ENCODE data around the gene CGB7.
"Not testable (repeated sequence)": the region's sequence is repeated elsewhere in the genome, so short reads cannot be mapped to it uniquely, and the experiment has no call there.

CGB7 gene

GRCh38 chr19:49057636-49058234 lies at the start of gene CGB7:
TSS of gene CGB7 (minus strand) at chr19:49057749. CDS start at chr19:49055375, 2,374 bp downstream.
- DNase-seq (ENCODE audit: low read depth in 3 of 3) = peak in 1 of 3 experiments; percentile 22

- peak; percentile 34 to 49 (median 44) for DNase-seq (ENCODE audit: low read depth in 3 of 3)
Measured at GRCh38 chr19:49106648-49107135, 49.1 kb upstream of the CGB7 start.

- DNase-seq (ENCODE audit: low read depth in 3 of 3) = no peak
Measured at GRCh38 chr19:49104229-49104864, 46.8 kb upstream of the CGB7 start.

- no peak for DNase-seq (ENCODE audit: low read depth in 3 of 3)
Measured at GRCh38 chr19:49103331-49104085, 46.0 kb upstream of the CGB7 start.

GRCh38 chr19:49102303-49102702 lies 44.8 kb upstream of the CGB7 start:
- DNase-seq (ENCODE audit: low read depth in 3 of 3) = no peak

GRCh38 chr19:49101160-49101559 lies 43.6 kb upstream of the CGB7 start:
- DNase-seq (ENCODE audit: low read depth in 3 of 3) = no peak

- no peak for DNase-seq (ENCODE audit: low read depth in 3 of 3)
Measured at GRCh38 chr19:49098795-49099194, 41.2 kb upstream of the CGB7 start.

GRCh38 chr19:49097453-49098288 lies 40.1 kb upstream of the CGB7 start:
- peak; percentile 46 to 56 (median 52) for DNase-seq (ENCODE audit: low read depth in 3 of 3)

GRCh38 chr19:49094505-49095482 lies 37.2 kb upstream of the CGB7 start:
- no peak for DNase-seq (ENCODE audit: low read depth in 3 of 3)

- no peak for DNase-seq (ENCODE audit: low read depth in 3 of 3)
Measured at GRCh38 chr19:49092686-49093085, 35.1 kb upstream of the CGB7 start.

- no peak for DNase-seq (ENCODE audit: low read depth in 3 of 3)
Measured at GRCh38 chr19:49091391-49092038, 34.0 kb upstream of the CGB7 start.

GRCh38 chr19:49086296-49086695 lies 28.7 kb upstream of the CGB7 start:
- DNase-seq (ENCODE audit: low read depth in 3 of 3) = no peak

- DNase-seq (ENCODE audit: low read depth in 3 of 3) = no peak
Measured at GRCh38 chr19:49085868-49086232, 28.3 kb upstream of the CGB7 start.

- DNase-seq (ENCODE audit: low read depth in 3 of 3) = peak; percentile 97 to 99 (median 98)
Measured at GRCh38 chr19:49085020-49085867, 27.7 kb upstream of the CGB7 start, which contains the start of gene SNRNP70. TSS of gene SNRNP70 (plus strand) at chr19:49085451. CDS start at chr19:49086415, 964 bp downstream.

GRCh38 chr19:49084206-49085019 lies 26.9 kb upstream of the CGB7 start:
- DNase-seq (ENCODE audit: low read depth in 3 of 3) = no peak

GRCh38 chr19:49081273-49081672 lies 23.7 kb upstream of the CGB7 start:
- DNase-seq (ENCODE audit: low read depth in 3 of 3) = no peak

- no peak for DNase-seq (ENCODE audit: low read depth in 3 of 3)
Measured at GRCh38 chr19:49080392-49080791, 22.8 kb upstream of the CGB7 start.

GRCh38 chr19:49074869-49075268 lies 17.3 kb upstream of the CGB7 start:
- DNase-seq (ENCODE audit: low read depth in 3 of 3) = not testable (repeated sequence)
